ENCODE data around the gene PRICKLE2. TPM values are rescaled to one million over a fixed set of nuclear protein-coding genes. Genes with fewer than 3 reads are reported as not detected.

Gene PRICKLE2
- total RNA-seq, 1 experiment from 2014 or later = 3.2 TPM

GRCh38 chr3:64130436-64130835, 94.8 kb downstream of the PRICKLE2 start:
- H3K27ac ChIP-seq (ENCODE audit: insufficient read length, low read depth, low read length) = no peak overlapping the region
- H2BK15ac ChIP-seq (ENCODE audit: low read depth, low read length) = no peak overlapping the region
- no peak overlapping the region for H3K14ac ChIP-seq (ENCODE audit: insufficient read depth, low read length)
- H3K79me1 ChIP-seq (ENCODE audit: insufficient read depth, low read depth, low read length, poor library complexity, severe bottlenecking) = no peaks in the 10 kb centered on the region
- H3K4me2 ChIP-seq (ENCODE audit: insufficient read depth, insufficient read length, low read length) = no peak overlapping the region
- H4K8ac ChIP-seq (replicated peaks; ENCODE audit: insufficient read length, low read depth, low read length) = no peak overlapping the region
- no peaks in the 10 kb centered on the region for H3K4me1 ChIP-seq (ENCODE audit: insufficient read depth, low read length)
- no peak overlapping the region for H2AFZ ChIP-seq (ENCODE audit: low read length)
- H2BK12ac ChIP-seq (ENCODE audit: insufficient read length, low read depth, low read length) = no peak overlapping the region
- no peak overlapping the region for H3K56ac ChIP-seq (ENCODE audit: insufficient read length, low read depth, low read length)
- no peaks in the 10 kb centered on the region for H3K9me3 ChIP-seq (ENCODE audit: control insufficient read depth, low read depth, low read length)
- no peaks in the 10 kb centered on the region for H3K27me3 ChIP-seq (ENCODE audit: insufficient read depth, low read length)
- no peak overlapping the region for H2BK5ac ChIP-seq (ENCODE audit: insufficient read length, low read length)
- no peak for TF ChIP-seq CTCF (conservative IDR thresholded peaks at IDR 0.05)
- no peak overlapping the region for H3K9ac ChIP-seq (ENCODE audit: extremely low read depth, insufficient read length, low read length)
- no CpG with 5 or more reads among the region's 1 CpG for WGBS (ENCODE audit: extremely low coverage, insufficient read length, low lambda C conversion rate)
- no peaks in the 10 kb centered on the region for H3K9me3 Mint-ChIP-seq
- H3K36me3 Mint-ChIP-seq (ENCODE audit: insufficient read depth in 1 of 3, low read depth in 3 of 3) = no peaks in the 10 kb centered on the region
- H3K4ac ChIP-seq (ENCODE audit: low read depth, low read length) = no peak overlapping the region
- H2AK5ac ChIP-seq (ENCODE audit: insufficient read length, low read length) = no peak overlapping the region
- H3K23me2 ChIP-seq (ENCODE audit: insufficient read length, low read depth, low read length, poor library complexity, severe bottlenecking) = no peaks in the 10 kb centered on the region
- no peaks in the 10 kb centered on the region for H4K20me1 ChIP-seq (ENCODE audit: control insufficient read depth, insufficient read depth, insufficient read length)
- no peak overlapping the region for H3T11ph ChIP-seq (ENCODE audit: low read length)
- no peak overlapping the region for H3K27ac Mint-ChIP-seq
- peaks cover 25 to 27% of the 10 kb centered on the region in 2 experiments for H3K4me1 Mint-ChIP-seq
- H3K79me2 ChIP-seq (ENCODE audit: insufficient read depth, low read length) = no peaks in the 10 kb centered on the region
- H4K5ac ChIP-seq (ENCODE audit: insufficient read length, low read depth, low read length) = no peak overlapping the region
- H2BK120ac ChIP-seq (ENCODE audit: low read depth, low read length, poor library complexity, severe bottlenecking) = no peak overlapping the region
- no peak overlapping the region for H3K4me3 Mint-ChIP-seq
- DNase-seq = no peak
- no peak overlapping the region for H3K23ac ChIP-seq (ENCODE audit: insufficient read length, low read depth, low read length)
- H3K27me3 Mint-ChIP-seq (ENCODE audit: low read depth) = no peaks in the 10 kb centered on the region
- H4K91ac ChIP-seq (ENCODE audit: insufficient read length, low read depth, low read length) = no peak overlapping the region
- H3K18ac ChIP-seq (ENCODE audit: insufficient read length, low read depth, low read length) = no peak overlapping the region
- H2BK20ac ChIP-seq (ENCODE audit: low read depth, low read length, poor library complexity, severe bottlenecking) = no peak overlapping the region
